OCI-LY7 (cell line): ENCODE results near the gene ADGRG3. TPM values are rescaled to one million over a fixed set of nuclear protein-coding genes. Genes with fewer than 3 reads are reported as not detected.

ENCODE experiments used
- BruUV-seq: library from RNA; stranded (reverse); fragments of 400-500 nt; replicated peaks from 2 replicates; lab custom pipeline; 2021; lab: Mats Ljungman, UMichigan
- CTCF ChIA-PET: fragments of 300-600 bp; sonication (Branson Sonifier 250); formaldehyde crosslinking; loops from one replicate; lab custom pipeline; 2022; ENCODE audit warnings: antibody characterized with exemption; ENCODE audit not compliant: unreplicated experiment; lab: Charles Lee
- POLR2A ChIA-PET: fragments of 300-600 bp; sonication (Branson Sonifier 250); formaldehyde crosslinking; loops from one replicate; lab custom pipeline; 2022; ENCODE audit warnings: antibody characterized with exemption; lab: Charles Lee
- DNase-seq: peaks from one replicate; pipeline ENCODE4 v3.0.0-alpha.2; 2015; ENCODE audit warnings: low spot score
- H2AFZ ChIP-seq: fragments of 200-600 bp; sonication (generic), shearing (Covaris generic); 2 replicates; pipeline ENCODE4 v1.6.1; 2014; ENCODE audit warnings: mild to moderate bottlenecking, antibody characterized with exemption, low read length, moderate library complexity
- H3K27ac ChIP-seq: fragments of 200-600 bp; sonication (generic); 2 replicates; pipeline ENCODE4 v1.5.1; 2014; ENCODE audit warnings: mixed run types, low read depth, mild to moderate bottlenecking, moderate library complexity, low read length, inconsistent platforms; ENCODE audit not compliant: poor library complexity, severe bottlenecking
- H3K36me3 ChIP-seq: fragments of 200-600 bp; sonication (generic); 2 replicates; pipeline ENCODE4 v1.6.1; 2014; ENCODE audit warnings: mild to moderate bottlenecking, antibody characterized with exemption, low read length, moderate library complexity, mixed read lengths; ENCODE audit not compliant: insufficient read depth
- H3K4me1 ChIP-seq: fragments of 200-600 bp; sonication (generic); 2 replicates; pipeline ENCODE4 v1.5.1; 2014; ENCODE audit warnings: mild to moderate bottlenecking, low read length; ENCODE audit not compliant: insufficient read depth, poor library complexity, severe bottlenecking
- H3K4me2 ChIP-seq: fragments of 200-600 bp; sonication (generic); 2 replicates; pipeline ENCODE4 v1.6.1; 2014; ENCODE audit warnings: mild to moderate bottlenecking, low read length
- H3K4me3 ChIP-seq: fragments of 200-600 bp; sonication (generic); 2 replicates; pipeline ENCODE4 v1.5.1; 2014; ENCODE audit warnings: mild to moderate bottlenecking, low read depth, low read length; ENCODE audit not compliant: poor library complexity, severe bottlenecking
- H3K79me2 ChIP-seq: fragments of 200-600 bp; sonication (generic); 2 replicates; pipeline ENCODE4 v1.6.1; 2016; ENCODE audit warnings: low read depth, mild to moderate bottlenecking, low read length, moderate library complexity, mixed read lengths; ENCODE audit not compliant: insufficient read depth
- H3K9me2 ChIP-seq: fragments of 200-600 bp; sonication (generic); 2 replicates; pipeline ENCODE4 v1.6.1; 2016; ENCODE audit warnings: mild to moderate bottlenecking, low read length, mixed read lengths; ENCODE audit not compliant: insufficient read depth
- H3K9me3 ChIP-seq: fragments of 200-600 bp; sonication (generic); 2 replicates; pipeline ENCODE4 v1.6.1; 2014; ENCODE audit warnings: mild to moderate bottlenecking, mixed run types, low read length, mixed read lengths
- H4K20me1 ChIP-seq: fragments of 200-600 bp; sonication (generic); 2 replicates; pipeline ENCODE4 v1.6.1; 2014; ENCODE audit warnings: mild to moderate bottlenecking, antibody characterized with exemption, low read length, moderate library complexity, mixed read lengths; ENCODE audit not compliant: insufficient read depth
- CTCF ChIP-seq: fragments of 200-600 bp; sonication (generic); conservative IDR thresholded peaks from 2 replicates; pipeline ENCODE4 v1.5.1; 2014; ENCODE audit warnings: mild to moderate bottlenecking, antibody characterized with exemption, low read length, moderate library complexity, mixed read lengths
- EZH2phosphoT487 ChIP-seq: fragments of 200-600 bp; sonication (generic); IDR thresholded peaks from 2 replicates; pipeline ENCODE4 v1.6.1; 2018; ENCODE audit warnings: low read depth, borderline replicate concordance, mild to moderate bottlenecking, mixed run types, antibody characterized with exemption, low read length, moderate library complexity, mixed read lengths
- intact Hi-C: fragments of 100-400 bp; cut with micrococcal nuclease; formaldehyde crosslinking; loops from one replicate; pipeline ENCODE4 v1.10.0; 2022; ENCODE audit not compliant: unreplicated experiment
- total RNA-seq, 2 experiments: library from RNA; depleted of rRNA in 1 of 2; stranded (reverse); fragments of >200 nt in 1 of 2; shearing (Covaris generic) in 1 of 2; gene quantifications; 2 replicates each; pipeline ENCODE4 v1.2.3, GENCODE V29; 2014 to 2022

Gene ADGRG3
- total RNA-seq, 2 experiments from 2014 or later, result not detected

- Histone ChIP-seq H3K9me2 (no peaks in the 10 kb centered on the region), H3K4me2 (no peak overlapping the region), H3K79me2 (no peaks in the 10 kb centered on the region), H3K36me3 (no peaks in the 10 kb centered on the region), H3K4me1 (no peaks in the 10 kb centered on the region), H2AFZ (no peak overlapping the region), H3K27ac (no peak overlapping the region), H3K9me3 (no peaks in the 10 kb centered on the region), H3K4me3 (no peak overlapping the region), H4K20me1 (no peaks in the 10 kb centered on the region)
- DNase-seq, result no peak
- TF ChIP-seq EZH2phosphoT487 (no peak), CTCF (no peak)
- ChIA-PET CTCF (no interaction called here), POLR2A (interaction anchor here (0.6 kb wide), 1 partner anchor 1997 kb away, joined by 3 read pairs; no protein-coding TSS in a partner anchor)
- intact Hi-C loops, result no loop called here
- no TSS peak for BruUV-seq
Measured at GRCh38 chr16:57704011-57704904, 36.2 kb downstream of the ADGRG3 start.

- no peak overlapping the region for H2AFZ ChIP-seq
- DNase-seq, result no peak
- H3K9me2 ChIP-seq, result no peaks in the 10 kb centered on the region
- no peak overlapping the region for H3K4me3 ChIP-seq
- ChIA-PET POLR2A (interaction anchor here (0.6 kb wide), 1 partner anchor 1996 kb away, joined by 3 read pairs; no protein-coding TSS in a partner anchor), CTCF (no interaction called here)
- intact Hi-C loops, result no loop called here
- TF ChIP-seq EZH2phosphoT487 (no peak), CTCF (no peak)
- no peaks in the 10 kb centered on the region for H4K20me1 ChIP-seq
- H3K27ac ChIP-seq, result no peak overlapping the region
- H3K79me2 ChIP-seq, result no peaks in the 10 kb centered on the region
- H3K4me2 ChIP-seq, result no peak overlapping the region
- no TSS peak for BruUV-seq
- H3K9me3 ChIP-seq, result no peaks in the 10 kb centered on the region
- no peaks in the 10 kb centered on the region for H3K4me1 ChIP-seq
- H3K36me3 ChIP-seq, result no peaks in the 10 kb centered on the region
Measured at GRCh38 chr16:57704905-57705852, 37.1 kb downstream of the ADGRG3 start.
